Osteoblast (primary cell): ENCODE results near the gene UBXN1. TPM values are rescaled to one million over a fixed set of nuclear protein-coding genes. Genes with fewer than 3 reads are reported as not detected.
"Not testable (repeated sequence)": the region's sequence is repeated elsewhere in the genome, so short reads cannot be mapped to it uniquely, and the experiment has no call there.

Experiments
- DNase-seq: peaks from one replicate; pipeline ENCODE4 v3.0.0; 2011; ENCODE audit warnings: low spot score, mixed read lengths; ENCODE audit not compliant: insufficient read length; ENCODE audit errors: missing footprints
- H2AFZ ChIP-seq: 2 replicates; pipeline ENCODE4 v1.6.0; 2011; ENCODE audit warnings: mild to moderate bottlenecking, low read length
- H3K27ac ChIP-seq: 2 replicates; pipeline ENCODE4 v1.5.1; 2011; ENCODE audit warnings: mild to moderate bottlenecking, low read depth, low read length, moderate library complexity
- H3K27me3 ChIP-seq: 2 replicates; pipeline ENCODE4 v1.6.0; 2012; ENCODE audit warnings: mild to moderate bottlenecking, control low read depth, inconsistent platforms, low read length, moderate library complexity; ENCODE audit not compliant: insufficient read depth
- H3K36me3 ChIP-seq: 2 replicates; pipeline ENCODE4 v1.5.1; 2011; ENCODE audit warnings: mild to moderate bottlenecking, low read length, control low read depth, moderate library complexity; ENCODE audit not compliant: insufficient read depth
- H3K4me1 ChIP-seq: 2 replicates; pipeline ENCODE4 v1.5.1; 2011; ENCODE audit warnings: mild to moderate bottlenecking, low read length, control low read depth, moderate library complexity; ENCODE audit not compliant: insufficient read depth
- H3K4me2 ChIP-seq: 2 replicates; pipeline ENCODE4 v1.6.0; 2011; ENCODE audit warnings: mild to moderate bottlenecking, low read length; ENCODE audit not compliant: insufficient read depth
- H3K4me3 ChIP-seq: fragments of 200-600 bp; sonication (generic); 3 replicates; pipeline ENCODE4 v1.5.1; 2012; ENCODE audit warnings: mild to moderate bottlenecking, low read length, inconsistent platforms; ENCODE audit not compliant: insufficient read depth
- H3K79me2 ChIP-seq: 2 replicates; pipeline ENCODE4 v1.6.0; 2012; ENCODE audit warnings: mild to moderate bottlenecking, low read length, control low read depth, inconsistent platforms; ENCODE audit not compliant: insufficient read depth
- H3K9me3 ChIP-seq: 2 replicates; pipeline ENCODE4 v1.5.1; 2011; ENCODE audit warnings: low read depth, low read length, control low read depth
- H4K20me1 ChIP-seq: 2 replicates; pipeline ENCODE4 v1.6.0; 2012; ENCODE audit warnings: mild to moderate bottlenecking, low read length, control low read depth; ENCODE audit not compliant: insufficient read depth
- CTCF ChIP-seq: IDR thresholded peaks from 2 replicates; pipeline ENCODE4 v1.5.1; 2011; ENCODE audit warnings: mild to moderate bottlenecking, low read depth, low read length, moderate library complexity; ENCODE audit errors: extremely low read depth
- total RNA-seq: library from RNA; depleted of rRNA; stranded (reverse); fragments of >200 nt; gene quantifications from 2 replicates; pipeline ENCODE4 v1.2.3, GENCODE V29; 2012

Gene UBXN1
- total RNA-seq, 1 donor = 107 TPM

GRCh38 chr11:62656796-62657429 is 22.0 kb downstream of the UBXN1 start:
- Histone ChIP-seq H3K4me2 (no peak overlapping the region), H3K4me1 (peaks cover 8% of the 10 kb centered on the region), H3K79me2 (peaks cover 12% of the 10 kb centered on the region), H3K27ac (no peak overlapping the region), H3K36me3 (no peaks in the 10 kb centered on the region), H3K4me3 (no peak overlapping the region), H3K27me3 (no peaks in the 10 kb centered on the region), H2AFZ (no peak overlapping the region), H4K20me1 (no peaks in the 10 kb centered on the region), H3K9me3 (no peaks in the 10 kb centered on the region)
- peak; percentile 23 for DNase-seq
- TF ChIP-seq CTCF = no peak

- peak overlapping the region; percentile 27 for H2AFZ ChIP-seq
- no peaks in the 10 kb centered on the region for H3K27me3 ChIP-seq
- H3K4me2 ChIP-seq = no peak overlapping the region
- TF ChIP-seq CTCF = no peak
- H3K9me3 ChIP-seq = no peaks in the 10 kb centered on the region
- H3K36me3 ChIP-seq = peaks cover 6% of the 10 kb centered on the region
- peaks cover 13% of the 10 kb centered on the region for H3K4me1 ChIP-seq
- no peaks in the 10 kb centered on the region for H4K20me1 ChIP-seq
- H3K4me3 ChIP-seq = no peak overlapping the region
- no peak overlapping the region for H3K27ac ChIP-seq
- no peak for DNase-seq
- H3K79me2 ChIP-seq = peaks cover 32% of the 10 kb centered on the region
These were observed 24.6 kb downstream of the UBXN1 start for GRCh38 chr11:62654297-62654696.

GRCh38 chr11:62652161-62653006 is 26.5 kb downstream of the UBXN1 start:
- no peak for TF ChIP-seq CTCF
- Histone ChIP-seq H3K79me2 (peaks cover 33% of the 10 kb centered on the region), H2AFZ (peak overlapping the region; percentile 99), H3K4me3 (peak overlapping the region; percentile 96), H3K36me3 (peaks cover 19% of the 10 kb centered on the region), H3K27ac (peak overlapping the region; percentile 88), H3K27me3 (no peaks in the 10 kb centered on the region), H3K9me3 (no peaks in the 10 kb centered on the region), H3K4me2 (peak overlapping the region; percentile 94), H3K4me1 (peaks cover 13% of the 10 kb centered on the region), H4K20me1 (peaks cover 4% of the 10 kb centered on the region)
- peak; percentile 41 for DNase-seq

- H3K79me2 ChIP-seq = peaks cover 45% of the 10 kb centered on the region
- not testable (repeated sequence) for H3K9me3 ChIP-seq, H3K4me2 ChIP-seq, H3K4me3 ChIP-seq, H3K27ac ChIP-seq, H3K27me3 ChIP-seq, H2AFZ ChIP-seq, DNase-seq
- H4K20me1 ChIP-seq = peaks cover 19% of the 10 kb centered on the region
- peaks cover 20% of the 10 kb centered on the region for H3K4me1 ChIP-seq
- peaks cover 19% of the 10 kb centered on the region for H3K36me3 ChIP-seq
These were observed 28.6 kb downstream of the UBXN1 start for GRCh38 chr11:62650283-62650682.
